Gastrocnemius medialis (tissue), 4 donors: ENCODE data around the gene P2RX1.

Experiments
- CTCF ChIP-seq, 5 experiments: fragments of 450-650 bp in 3 of 5; fragments of 200-600 bp in 2 of 5; sonication (generic) in 2 of 5; IDR thresholded peaks in 4 of 5; conservative IDR thresholded peaks in 1 of 5; 1 replicate in 4 of 5; 2 replicates in 1 of 5; pipeline ENCODE4 v1.5.1; 2016 to 2019; ENCODE audit warnings: antibody characterized with exemption in 5 of 5, mild to moderate bottlenecking in 3 of 5, moderate library complexity in 3 of 5
- POLR2A ChIP-seq, 2 donors: fragments of 450-650 bp; IDR thresholded peaks; one replicate each; pipeline ENCODE4 v1.6.1; 2017; ENCODE audit warnings: antibody characterized with exemption in 2 of 2, mild to moderate bottlenecking in 2 of 2, moderate library complexity in 2 of 2

GRCh38 chr17:3961564-3962047 is 45.3 kb upstream of the P2RX1 start:
- TF ChIP-seq CTCF (IDR thresholded peaks at IDR 0.05 in 4 of 5, conservative IDR thresholded peaks at IDR 0.05 in 1 of 5) (no peak), POLR2A (IDR thresholded peaks at IDR 0.05) (no peak)
